ENCODE measurements around the gene NINJ1.

- TF ChIP-seq CTCF (conservative IDR thresholded peaks at IDR 0.05; ENCODE audit: low read length): no peak
- no peak for TF ChIP-seq EZH2phosphoT487 (IDR thresholded peaks at IDR 0.05; ENCODE audit: borderline replicate concordance)
Observed at GRCh38 chr9:93112116-93112863, 21.8 kb downstream of the NINJ1 start.

All from Loucy (cell line).